GM12801 (cell line): ENCODE results near the gene GPR107.

Experiments used
- CTCF ChIP-seq: IDR thresholded peaks from one replicate; pipeline ENCODE4 v1.5.1; 2011; ENCODE audit warnings: control low read depth; ENCODE audit not compliant: insufficient read length; ENCODE audit errors: extremely low read depth

GPR107 gene

GRCh38 chr9:130043654-130044623, 9.8 kb upstream of the GPR107 start:
- TF ChIP-seq CTCF = no peak

GRCh38 chr9:130045725-130046450, 7.8 kb upstream of the GPR107 start:
- no peak for TF ChIP-seq CTCF

DNA sequence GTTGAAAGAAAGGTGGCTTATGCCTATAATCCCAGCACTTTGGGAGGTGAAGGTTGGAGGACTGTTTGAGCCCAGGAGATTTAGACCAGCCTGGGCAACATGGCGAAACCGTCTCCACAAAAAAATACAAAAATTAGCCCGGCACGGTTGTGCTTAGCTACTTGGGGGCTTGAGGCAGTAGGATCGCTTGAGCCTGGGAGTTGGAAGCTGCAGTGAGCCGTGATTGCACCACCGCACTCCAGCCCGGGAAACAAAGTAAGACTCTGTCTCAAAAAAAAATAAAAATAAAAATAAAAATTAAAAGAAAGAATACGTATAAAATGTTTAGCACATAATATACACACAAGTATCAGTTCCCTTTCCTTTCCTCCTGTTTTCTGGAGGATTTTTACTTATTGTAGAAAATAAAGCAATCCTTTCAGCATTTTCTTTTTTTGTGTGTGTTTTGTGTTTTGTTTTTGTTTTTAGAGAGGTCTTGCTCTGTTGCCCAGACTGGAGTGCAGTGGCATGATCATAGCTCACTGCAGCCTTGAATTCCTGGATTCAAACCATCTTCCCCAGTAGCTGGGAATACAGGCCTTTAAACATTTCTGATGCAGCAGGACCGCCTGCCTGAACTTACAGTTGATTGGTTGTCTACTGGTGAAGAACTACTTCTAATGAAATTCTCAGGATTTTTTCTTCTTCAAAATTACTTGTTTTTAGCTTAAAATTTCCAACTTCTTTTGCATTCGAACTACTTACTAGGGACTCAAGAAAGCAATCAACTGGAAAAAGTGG, 4.1 kb upstream of the GPR107 start:
- TF ChIP-seq CTCF = no peak

DNA sequence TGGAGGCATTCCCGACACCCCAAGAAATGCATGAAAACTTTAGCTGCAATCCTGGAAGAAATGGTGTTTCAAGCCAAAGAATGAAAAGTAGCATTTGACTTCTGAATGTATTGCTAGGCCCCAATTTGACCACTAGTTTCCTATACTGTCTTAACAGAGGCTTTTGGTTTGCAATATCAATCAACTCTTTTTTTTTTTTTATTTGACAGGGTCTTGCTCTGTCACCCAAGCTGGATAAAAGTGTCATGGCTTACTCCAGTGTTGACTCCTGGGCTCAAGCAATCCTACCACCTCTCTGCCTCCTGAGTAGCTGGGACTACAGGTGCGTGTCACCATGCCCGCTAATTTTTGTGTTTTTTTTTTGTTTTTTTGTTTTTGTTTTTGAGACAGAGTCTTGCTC, 3.2 kb upstream of the GPR107 start:
- TF ChIP-seq CTCF = no peak

GRCh38 chr9:130051855-130052254, 1.9 kb upstream of the GPR107 start:
- TF ChIP-seq CTCF = no peak

- TF ChIP-seq CTCF = no peak
Measured at GRCh38 chr9:130053109-130053503, 600 bp upstream of the GPR107 start.

DNA sequence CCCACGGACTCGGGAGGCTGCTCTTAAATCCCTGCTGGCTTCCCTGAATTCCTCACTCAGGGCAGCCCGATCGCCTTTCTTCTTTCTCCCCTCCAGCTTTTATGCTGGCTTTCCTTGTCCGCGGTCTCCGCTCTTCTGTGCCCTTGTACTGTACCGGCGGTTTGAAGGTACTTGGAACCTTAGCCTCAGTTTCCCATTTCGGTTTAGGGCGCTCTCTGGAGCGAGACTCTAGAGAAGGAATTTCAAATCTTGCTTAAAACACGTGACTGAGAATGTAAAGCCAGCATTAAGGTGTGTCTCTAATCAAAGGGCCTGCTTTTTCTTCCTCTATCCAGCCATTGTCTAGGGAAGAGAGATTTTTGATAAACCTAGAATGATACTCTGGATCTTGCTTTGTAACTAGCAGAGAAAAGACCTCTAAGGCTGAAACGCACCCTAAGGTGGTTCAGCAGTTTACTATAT, 650 bp downstream of the GPR107 start:
- no peak for TF ChIP-seq CTCF
